T-helper 17 cell (primary cell): ENCODE results near the gene TPD52L2. TPM values are rescaled to one million over a fixed set of nuclear protein-coding genes. Genes with fewer than 3 reads are reported as not detected.

ENCODE experiments used
- ATAC-seq: fragments of 150-1000 bp; cut with Tn5 transposase; 2 replicates; pipeline ENCODE4 v1.10.0; 2021; ENCODE audit warnings: mild to moderate bottlenecking, moderate library complexity
- DNase-seq, 3 donors: peaks; one replicate each; pipeline versions ENCODE4 v3.0.0 to v3.0.0-alpha.2; 2020 to 2021
- H3K9me3 ChIP-seq: one replicate; pipeline ENCODE4 v1.7.0; 2013; ENCODE audit warnings: low read length, mild to moderate bottlenecking; ENCODE audit not compliant: control insufficient read depth, poor library complexity, severe bottlenecking
- H3K27ac Mint-ChIP-seq: one replicate; pipeline ENCODE4 v1.8.0; 2022; ENCODE audit warnings: mild to moderate bottlenecking, moderate library complexity, mixed read lengths
- H3K27me3 Mint-ChIP-seq: one replicate; pipeline ENCODE4 v1.8.0; 2022; ENCODE audit warnings: mixed read lengths
- H3K36me3 Mint-ChIP-seq: one replicate; pipeline ENCODE4 v1.8.0; 2022; ENCODE audit warnings: low read depth, mixed read lengths
- H3K4me1 Mint-ChIP-seq: one replicate; pipeline ENCODE4 v1.8.0; 2022; ENCODE audit warnings: mild to moderate bottlenecking, mixed read lengths
- H3K4me3 Mint-ChIP-seq: one replicate; pipeline ENCODE4 v1.8.0; 2022; ENCODE audit warnings: mild to moderate bottlenecking, moderate library complexity, mixed read lengths
- total RNA-seq, 4 donors: library from RNA in 2 of 4; stranded (reverse) in 2 of 4; gene quantifications; one replicate each; pipeline ENCODE4 v1.2.3 and lab custom pipeline; 2022 to 2026

Gene TPD52L2
- total RNA-seq, 2 donors from 2014 or later: 26.9 to 29.9 TPM

GRCh38 chr20:63854766-63855362, 10.2 kb upstream of the TPD52L2 start:
- Mint-ChIP-seq H3K4me1 (peaks cover 14% of the 10 kb centered on the region), H3K4me3 (no peak overlapping the region), H3K27ac (no peak overlapping the region), H3K36me3 (no peaks in the 10 kb centered on the region), H3K27me3 (peaks cover 16% of the 10 kb centered on the region)
- ATAC-seq (no peak), DNase-seq (no peak)
- no peaks in the 10 kb centered on the region for H3K9me3 ChIP-seq

GRCh38 chr20:63855363-63856097, 9.5 kb upstream of the TPD52L2 start:
- DNase-seq (no peak), ATAC-seq (no peak)
- peaks cover 14% of the 10 kb centered on the region for H3K4me1 Mint-ChIP-seq
- H3K27ac Mint-ChIP-seq: no peak overlapping the region
- H3K9me3 ChIP-seq: no peaks in the 10 kb centered on the region
- H3K36me3 Mint-ChIP-seq: no peaks in the 10 kb centered on the region
- H3K4me3 Mint-ChIP-seq: no peak overlapping the region
- H3K27me3 Mint-ChIP-seq: peaks cover 12% of the 10 kb centered on the region

GRCh38 chr20:63856098-63856511, 9.0 kb upstream of the TPD52L2 start:
- Mint-ChIP-seq H3K27me3 (peaks cover 6% of the 10 kb centered on the region), H3K4me3 (no peak overlapping the region), H3K4me1 (peaks cover 14% of the 10 kb centered on the region), H3K36me3 (no peaks in the 10 kb centered on the region), H3K27ac (no peak overlapping the region)
- no peak for ATAC-seq
- no peaks in the 10 kb centered on the region for H3K9me3 ChIP-seq
- no peak for DNase-seq

GRCh38 chr20:63857764-63858392, 7.2 kb upstream of the TPD52L2 start:
- Mint-ChIP-seq H3K4me3 (peak overlapping the region; percentile 53), H3K27ac (no peak overlapping the region), H3K4me1 (peaks cover 14% of the 10 kb centered on the region), H3K27me3 (no peaks in the 10 kb centered on the region), H3K36me3 (no peaks in the 10 kb centered on the region)
- DNase-seq (no peak), ATAC-seq (no peak)
- no peaks in the 10 kb centered on the region for H3K9me3 ChIP-seq

- H3K9me3 ChIP-seq: no peaks in the 10 kb centered on the region
- ATAC-seq: no peak
- H3K4me3 Mint-ChIP-seq: peak overlapping the region; percentile 53
- peak overlapping the region; percentile 45 for H3K27ac Mint-ChIP-seq
- DNase-seq: no peak
- H3K36me3 Mint-ChIP-seq: no peaks in the 10 kb centered on the region
- H3K27me3 Mint-ChIP-seq: no peaks in the 10 kb centered on the region
- H3K4me1 Mint-ChIP-seq: peaks cover 19% of the 10 kb centered on the region
Measured at GRCh38 chr20:63858393-63859165, 6.5 kb upstream of the TPD52L2 start.

- H3K27me3 Mint-ChIP-seq: no peaks in the 10 kb centered on the region
- ATAC-seq: no peak
- peak overlapping the region; percentile 45 for H3K27ac Mint-ChIP-seq
- H3K4me1 Mint-ChIP-seq: peaks cover 25% of the 10 kb centered on the region
- no peak for DNase-seq
- no peaks in the 10 kb centered on the region for H3K9me3 ChIP-seq
- no peaks in the 10 kb centered on the region for H3K36me3 Mint-ChIP-seq
- H3K4me3 Mint-ChIP-seq: peak overlapping the region; percentile 53
Measured at GRCh38 chr20:63859166-63859699, 5.8 kb upstream of the TPD52L2 start.

GRCh38 chr20:63860325-63861051, 4.6 kb upstream of the TPD52L2 start:
- no peak overlapping the region for H3K4me3 Mint-ChIP-seq
- H3K9me3 ChIP-seq: no peaks in the 10 kb centered on the region
- H3K4me1 Mint-ChIP-seq: peaks cover 30% of the 10 kb centered on the region
- no peaks in the 10 kb centered on the region for H3K36me3 Mint-ChIP-seq
- no peak for ATAC-seq
- DNase-seq: no peak
- no peaks in the 10 kb centered on the region for H3K27me3 Mint-ChIP-seq
- no peak overlapping the region for H3K27ac Mint-ChIP-seq

GRCh38 chr20:63861365-63861934, 3.6 kb upstream of the TPD52L2 start, which contains the start of gene ABHD16B:
ABHD16B (plus strand) TSS chr20:63861498; CDS start chr20:63861541, 43 bp downstream.
- Mint-ChIP-seq H3K36me3 (no peaks in the 10 kb centered on the region), H3K4me1 (peaks cover 35% of the 10 kb centered on the region), H3K27ac (no peak within 1 kb of the TSS), H3K27me3 (no peaks in the 10 kb centered on the region), H3K4me3 (no peak within 1 kb of the TSS)
- DNase-seq (no peak), ATAC-seq (no peak)
- no peaks in the 10 kb centered on the region for H3K9me3 ChIP-seq

- H3K27me3 Mint-ChIP-seq: no peaks in the 10 kb centered on the region
- DNase-seq (no peak), ATAC-seq (no peak)
- no peak overlapping the region for H3K4me3 Mint-ChIP-seq
- H3K27ac Mint-ChIP-seq: no peak overlapping the region
- H3K9me3 ChIP-seq: no peaks in the 10 kb centered on the region
- H3K36me3 Mint-ChIP-seq: no peaks in the 10 kb centered on the region
- peaks cover 35% of the 10 kb centered on the region for H3K4me1 Mint-ChIP-seq
Measured at GRCh38 chr20:63861981-63862901, 2.8 kb upstream of the TPD52L2 start.

GRCh38 chr20:63863021-63863797, 1.9 kb upstream of the TPD52L2 start:
- no peak for DNase-seq
- Mint-ChIP-seq H3K36me3 (no peaks in the 10 kb centered on the region), H3K27ac (peak overlapping the region; percentile 97), H3K4me3 (peak overlapping the region; percentile 98), H3K4me1 (peaks cover 28% of the 10 kb centered on the region), H3K27me3 (no peaks in the 10 kb centered on the region)
- no peaks in the 10 kb centered on the region for H3K9me3 ChIP-seq
- ATAC-seq: no peak
